NCI-H1092 treated with DMSO at 0.1 percent for 48 hours (cell line): ENCODE results near the gene ANKRD37.

ENCODE experiments used
- DNase-seq: peaks from one replicate; lab custom pipeline; 2025; lab: John Stamatoyannopoulos, UW

Gene ANKRD37

DNA sequence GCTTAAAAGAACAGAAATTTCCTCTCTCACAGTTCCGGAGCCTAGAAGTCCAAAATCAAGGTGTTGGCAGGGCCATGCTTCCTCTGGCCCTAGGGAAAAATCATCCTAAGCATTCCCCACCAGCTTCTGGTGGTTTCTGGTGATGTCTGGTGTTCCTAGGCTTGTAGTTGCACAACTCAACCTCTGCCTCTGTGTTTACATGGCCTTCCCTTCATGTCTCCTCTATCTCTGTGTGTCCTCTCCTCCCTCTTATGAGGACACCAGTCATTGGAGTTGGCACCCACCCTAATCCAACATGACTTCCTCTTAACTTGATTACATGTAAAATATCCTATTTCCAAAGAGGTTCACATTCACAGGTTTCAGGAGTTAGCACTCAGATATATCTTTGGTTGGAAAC, 16.3 kb upstream of the ANKRD37 start:
- DNase-seq: no peak

DNA sequence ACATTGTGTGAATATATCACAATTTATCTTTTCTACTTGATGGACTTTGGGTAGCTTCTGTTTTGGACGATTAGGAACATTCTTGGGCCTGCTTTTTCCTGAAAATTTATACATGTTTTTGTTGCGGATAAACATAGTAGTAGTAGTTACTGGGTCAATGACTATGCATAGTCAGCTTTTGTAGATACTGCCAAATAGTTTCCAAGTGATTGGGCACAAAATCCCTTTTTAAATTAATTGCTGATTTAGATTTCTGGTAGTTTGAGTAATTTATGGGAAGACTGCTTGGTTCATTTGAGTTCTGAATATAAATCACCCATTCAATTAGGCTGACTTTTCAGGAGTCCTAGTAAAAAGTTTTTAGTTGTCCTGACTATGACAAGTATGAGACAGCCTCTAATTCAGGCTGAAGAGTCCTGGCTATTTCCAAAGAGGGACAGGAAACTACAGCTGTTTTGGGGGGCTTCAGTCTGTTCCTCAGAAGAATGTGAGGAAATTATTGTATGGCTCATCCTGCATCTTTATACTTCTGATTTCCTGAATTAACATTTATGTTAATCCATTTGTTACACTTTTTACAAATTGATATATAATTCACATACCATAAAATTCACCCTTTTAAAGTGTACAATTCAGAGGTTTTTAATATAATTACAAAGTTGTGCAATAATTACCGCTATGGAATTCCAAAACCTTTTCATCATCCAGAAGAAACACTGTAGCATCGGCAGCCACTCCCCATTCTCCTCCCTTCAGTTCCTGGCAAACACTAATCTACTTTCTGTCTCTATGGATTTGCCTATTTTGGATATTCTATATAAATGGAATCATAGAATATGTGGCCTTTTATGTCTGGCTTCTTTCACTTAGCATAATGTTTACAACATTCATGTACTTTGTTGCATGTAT, 15.1 kb upstream of the ANKRD37 start:
- DNase-seq: no peak

DNA sequence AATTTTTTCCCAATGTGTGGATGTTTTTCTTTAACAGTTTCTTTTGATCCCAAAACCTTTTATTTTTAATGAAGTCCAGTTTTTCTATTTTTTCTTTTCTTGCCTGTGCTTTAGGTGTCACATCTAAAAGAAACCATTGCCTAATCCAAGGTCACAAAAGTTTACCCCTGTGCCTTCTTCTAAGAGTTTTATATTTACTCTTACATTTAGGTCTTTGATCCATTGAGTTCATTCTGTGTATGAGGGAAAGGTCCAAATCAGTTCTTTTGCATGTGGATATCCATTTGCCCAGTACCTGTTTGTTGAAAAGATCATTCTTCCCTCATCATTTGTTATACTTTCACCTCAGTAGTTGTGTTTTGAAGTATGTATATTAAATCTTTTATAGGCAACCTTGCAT, 13.9 kb upstream of the ANKRD37 start:
- DNase-seq: no peak

DNA sequence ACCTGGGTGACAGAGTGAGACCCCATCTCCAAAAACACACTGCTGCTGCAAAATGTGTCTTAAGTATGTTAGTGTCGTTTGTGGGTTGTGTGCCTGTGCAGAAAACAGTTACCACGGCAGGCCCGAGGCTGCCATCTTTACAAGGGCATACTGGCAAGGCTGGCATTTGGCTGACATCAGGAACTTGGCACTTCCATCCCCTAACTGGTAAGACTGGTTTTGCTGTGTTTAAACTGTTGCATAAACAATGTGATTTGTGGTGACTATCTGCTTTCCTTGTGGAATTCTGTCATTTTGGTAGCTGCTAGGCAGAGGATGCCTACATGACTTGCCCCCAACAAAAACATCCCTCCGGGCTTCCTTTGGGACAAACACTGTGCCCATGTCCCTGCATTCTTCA, 13.2 kb upstream of the ANKRD37 start:
- DNase-seq: no peak

DNA sequence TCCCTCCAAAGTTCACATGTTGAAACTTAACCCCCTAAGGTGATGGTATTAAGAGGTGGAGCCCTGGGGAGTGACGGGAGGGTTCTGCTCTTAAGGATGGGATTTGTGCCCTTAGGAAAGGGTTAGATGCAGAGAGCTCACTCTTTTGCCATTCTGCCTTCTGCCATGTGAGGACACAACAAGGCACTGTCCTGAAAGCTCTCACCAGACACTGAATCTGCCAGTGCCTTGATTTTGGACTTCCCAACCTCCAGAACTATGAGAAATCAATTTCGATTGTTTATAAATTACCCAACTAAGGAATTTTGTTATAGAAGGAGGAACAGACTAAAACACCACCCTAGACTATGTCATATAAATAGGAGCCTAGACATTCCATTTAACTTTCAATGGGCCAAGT, 12.6 kb upstream of the ANKRD37 start:
- DNase-seq: no peak

DNA sequence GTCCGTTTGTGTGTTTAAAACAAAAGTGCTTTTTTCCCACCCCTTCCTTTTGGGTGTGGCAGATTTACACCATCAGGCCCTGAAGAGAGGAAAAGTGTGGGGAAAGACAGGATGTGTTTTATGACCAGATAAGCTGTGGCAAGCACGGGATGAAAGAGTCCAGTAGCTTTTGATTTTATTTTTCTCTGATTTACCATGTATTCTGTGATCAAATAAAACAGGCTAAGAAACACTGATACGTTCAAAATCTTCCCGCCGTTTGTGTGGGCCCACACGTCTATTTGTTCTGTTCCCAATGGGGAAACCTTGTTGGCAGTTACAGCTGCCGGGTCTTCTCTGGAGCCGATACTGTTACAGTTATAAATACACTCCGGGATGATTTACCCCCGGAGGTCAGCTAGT, 11.7 kb upstream of the ANKRD37 start:
- no peak for DNase-seq

DNA sequence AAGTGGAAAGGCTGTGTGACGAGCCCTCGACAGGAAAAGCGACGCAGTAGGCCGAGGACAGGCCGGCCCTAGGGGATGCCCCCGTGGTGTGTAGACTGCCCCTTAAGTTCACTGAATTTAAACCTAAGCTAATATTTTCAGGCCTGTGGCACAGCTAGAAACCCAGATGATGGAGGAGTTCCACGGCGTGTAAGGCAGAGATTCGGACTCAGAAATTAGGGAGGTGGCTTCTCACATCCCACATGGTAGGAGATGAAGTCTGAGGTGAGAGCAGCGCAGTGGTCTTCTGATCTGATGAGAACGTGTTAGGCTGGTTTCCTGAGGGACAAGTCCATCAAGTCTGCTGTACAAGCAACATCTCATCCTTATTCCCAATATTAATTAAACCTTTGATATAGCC, 8.7 kb upstream of the ANKRD37 start:
- no peak for DNase-seq

DNA sequence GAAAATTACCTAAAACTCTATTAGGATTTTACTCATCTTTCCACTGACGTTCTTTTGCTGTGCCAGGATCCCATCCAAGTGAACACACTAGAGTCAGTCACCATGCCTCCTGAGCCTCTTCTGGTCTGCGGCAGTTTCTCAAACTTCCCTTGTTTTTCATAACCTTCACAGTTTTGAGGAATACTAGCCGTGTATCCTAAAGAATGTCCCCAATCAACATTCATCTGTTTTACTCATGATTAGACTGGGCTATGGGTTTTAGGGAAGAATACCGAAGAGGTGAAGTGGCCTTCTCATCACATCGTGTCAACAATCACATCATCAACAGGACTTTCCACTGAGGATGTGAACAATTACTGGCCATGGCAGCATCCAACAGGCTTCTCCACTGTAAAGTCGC, 5.7 kb upstream of the ANKRD37 start:
- DNase-seq: no peak

DNA sequence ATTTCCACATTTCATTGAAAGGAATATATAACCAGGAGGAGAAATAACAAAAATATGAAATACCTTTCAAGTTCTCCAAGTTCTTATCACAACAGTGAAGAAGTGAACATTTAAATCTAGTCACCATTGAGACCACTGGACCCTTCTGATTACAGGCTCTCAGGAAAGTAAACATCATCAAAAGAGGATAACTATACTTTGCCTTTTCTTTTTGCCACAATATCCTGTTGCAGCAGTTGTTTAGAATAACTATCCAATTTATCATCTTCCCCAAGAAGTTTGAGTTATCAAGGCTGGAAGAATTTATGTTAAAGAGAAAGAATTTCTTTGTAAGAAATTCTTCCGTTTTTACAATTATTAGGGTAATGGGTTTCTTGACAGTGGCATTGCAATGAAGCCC, 4.5 kb upstream of the ANKRD37 start:
- no peak for DNase-seq

DNA sequence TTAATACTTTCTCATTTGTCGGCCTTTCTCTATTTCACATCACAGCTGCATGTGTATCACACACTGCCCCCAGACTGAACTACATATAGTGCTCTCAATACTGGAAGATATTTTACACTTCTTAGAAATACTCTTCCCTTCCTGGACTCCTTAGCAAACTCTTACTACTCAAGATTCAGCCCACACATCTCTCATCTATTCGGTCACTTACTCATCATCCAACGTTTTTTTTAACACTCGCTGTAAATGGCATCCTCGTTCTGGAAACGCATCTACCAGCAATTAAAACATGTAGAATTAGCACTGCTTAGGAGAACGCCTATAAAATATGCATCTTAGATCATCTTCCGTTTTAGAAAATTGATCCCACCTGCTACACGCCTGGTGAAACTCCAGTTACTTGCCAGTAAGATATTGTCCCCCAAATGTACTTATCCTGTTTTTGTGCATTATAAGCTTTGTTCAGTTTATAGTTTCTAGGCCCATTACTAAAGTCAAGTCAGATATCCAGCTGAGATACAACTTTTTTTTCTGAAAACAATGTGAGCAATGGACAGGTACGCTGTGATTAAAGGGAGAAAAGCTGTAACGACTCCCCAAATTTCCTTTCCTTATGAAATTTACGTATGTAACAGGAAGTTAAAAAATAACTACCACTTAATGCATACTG, 1.9 kb upstream of the ANKRD37 start:
- no peak for DNase-seq

DNA sequence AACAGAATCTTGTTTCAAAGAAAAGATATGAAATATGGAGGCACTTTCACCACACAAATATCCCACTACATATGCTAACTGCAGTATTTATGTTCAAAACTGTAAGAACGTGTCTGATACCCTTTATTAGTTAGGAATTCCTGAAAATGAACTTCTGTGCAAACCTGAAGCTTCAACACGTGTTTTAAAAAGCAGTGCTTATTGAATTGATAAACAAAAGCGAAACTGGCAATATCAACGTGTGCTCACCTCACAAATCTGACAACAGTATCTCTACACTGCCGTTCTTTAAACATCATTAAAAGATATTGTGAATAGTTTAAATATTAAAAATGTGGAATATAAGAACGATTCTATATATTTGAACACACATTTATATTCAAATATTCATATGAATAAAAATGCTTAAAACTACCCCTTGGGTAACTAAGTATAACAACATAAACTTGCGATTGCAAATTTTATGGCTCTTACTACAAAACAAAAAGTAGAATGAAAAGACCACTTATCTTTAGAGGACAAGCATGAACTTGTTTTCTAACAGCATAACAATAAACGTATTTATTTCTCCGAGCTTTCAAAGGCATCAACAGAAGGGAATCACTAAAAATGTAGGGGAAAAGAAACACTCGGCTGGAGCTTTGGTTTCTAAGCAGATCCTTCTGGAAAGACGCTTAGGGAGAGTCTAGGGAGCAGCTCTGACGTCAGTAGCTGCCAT, 1.2 kb upstream of the ANKRD37 start, which contains the start of gene LRP2BP:
Gene LRP2BP, minus strand, starts transcription at position 687 of the 718 bp plus-strand sequence. CDS start 17,738 bp downstream, outside the sequence.
- peak; percentile 25 for DNase-seq

DNA sequence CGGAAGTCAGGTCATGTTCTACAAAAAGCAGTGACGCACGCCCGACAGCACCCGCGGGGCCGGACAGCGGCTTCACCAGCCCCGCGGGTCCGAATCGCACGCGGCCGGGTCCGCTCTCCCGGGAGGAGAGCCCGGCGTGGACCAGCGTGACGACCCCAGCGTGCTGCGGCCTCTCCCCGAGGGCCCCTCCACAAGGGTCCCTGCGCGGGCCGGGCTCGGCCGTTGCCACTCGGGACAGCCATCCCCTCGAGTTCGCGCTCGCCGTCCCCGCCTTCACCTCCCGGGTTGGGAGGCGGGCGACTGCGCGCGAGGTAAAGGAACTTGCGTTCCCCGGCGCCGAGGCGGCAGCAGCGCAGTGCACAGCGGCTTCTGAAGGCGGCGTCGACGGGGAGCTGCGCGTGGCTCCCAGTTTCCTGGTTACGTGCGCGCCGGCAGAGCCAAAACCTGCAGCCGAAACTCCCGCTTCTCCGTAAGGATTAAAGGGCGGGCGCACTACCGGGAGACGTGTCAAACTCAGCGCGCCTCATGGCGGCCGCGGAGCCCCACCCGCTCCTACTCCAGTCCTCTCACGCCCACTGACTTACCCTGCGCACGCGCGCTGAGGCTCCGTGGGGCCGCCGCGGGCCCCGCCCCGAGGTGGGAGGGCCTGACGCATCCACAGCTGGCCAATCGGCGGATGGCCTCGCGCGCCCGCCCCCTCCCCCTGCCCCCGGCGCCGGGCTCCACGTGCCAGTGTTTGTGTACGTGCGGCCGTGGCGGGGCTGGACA, 501 bp upstream of the ANKRD37 start:
- DNase-seq: peak; percentile 97

DNA sequence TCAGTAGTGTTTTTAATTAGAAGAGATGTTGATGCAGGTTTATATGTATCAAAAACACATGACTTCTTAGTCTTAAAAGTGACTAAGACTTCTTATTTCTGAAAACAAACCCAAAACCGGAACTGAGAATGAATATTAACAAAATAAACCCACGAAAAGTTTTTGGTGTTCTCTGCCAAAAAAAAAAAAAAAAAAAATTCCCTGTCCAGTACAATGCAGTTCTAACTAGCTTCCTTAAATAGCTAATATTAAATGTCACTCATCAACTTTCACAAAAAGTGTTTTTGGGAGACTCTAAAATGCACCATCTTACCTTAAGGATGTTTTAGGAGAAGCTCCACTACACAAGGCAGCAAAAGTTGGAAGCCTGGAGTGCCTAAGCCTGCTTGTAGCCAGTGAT, 2.0 kb downstream of the ANKRD37 start:
- DNase-seq: no peak

DNA sequence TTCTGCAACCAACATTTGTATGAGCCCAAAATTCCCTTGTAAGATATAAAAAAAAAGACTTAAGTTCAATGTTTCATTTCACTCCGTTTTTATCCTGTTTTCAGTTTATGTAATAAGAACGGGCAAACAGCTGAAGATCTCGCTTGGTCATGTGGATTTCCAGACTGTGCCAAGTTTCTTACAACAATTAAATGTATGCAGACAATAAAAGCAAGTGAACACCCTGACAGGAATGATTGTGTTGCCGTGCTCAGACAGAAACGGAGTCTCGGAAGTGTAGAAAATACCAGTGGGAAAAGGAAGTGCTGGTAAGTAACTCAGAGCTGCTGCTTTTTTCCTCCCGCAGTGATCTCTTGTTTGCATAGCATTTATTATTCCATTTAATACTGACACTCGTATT, 2.8 kb downstream of the ANKRD37 start:
- no peak for DNase-seq

DNA sequence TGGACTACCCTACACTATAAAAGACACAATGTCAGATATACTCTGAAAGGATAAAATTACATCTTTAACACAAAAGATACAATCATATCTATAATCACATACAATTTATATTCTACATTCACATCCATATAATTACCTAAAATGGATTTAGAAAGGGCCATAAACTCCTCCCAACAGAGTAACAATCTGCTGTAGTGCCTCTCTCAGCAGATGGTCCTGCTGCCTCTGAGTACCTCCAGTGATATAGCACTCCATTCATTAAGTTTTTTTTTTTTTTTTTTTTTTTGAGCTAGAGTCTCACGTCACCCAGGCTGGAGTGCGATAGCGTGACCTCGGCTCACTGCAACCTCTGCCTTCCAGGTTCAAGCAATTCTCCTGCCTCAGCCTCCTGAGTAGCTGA, 7.4 kb downstream of the ANKRD37 start:
- DNase-seq: no peak

DNA sequence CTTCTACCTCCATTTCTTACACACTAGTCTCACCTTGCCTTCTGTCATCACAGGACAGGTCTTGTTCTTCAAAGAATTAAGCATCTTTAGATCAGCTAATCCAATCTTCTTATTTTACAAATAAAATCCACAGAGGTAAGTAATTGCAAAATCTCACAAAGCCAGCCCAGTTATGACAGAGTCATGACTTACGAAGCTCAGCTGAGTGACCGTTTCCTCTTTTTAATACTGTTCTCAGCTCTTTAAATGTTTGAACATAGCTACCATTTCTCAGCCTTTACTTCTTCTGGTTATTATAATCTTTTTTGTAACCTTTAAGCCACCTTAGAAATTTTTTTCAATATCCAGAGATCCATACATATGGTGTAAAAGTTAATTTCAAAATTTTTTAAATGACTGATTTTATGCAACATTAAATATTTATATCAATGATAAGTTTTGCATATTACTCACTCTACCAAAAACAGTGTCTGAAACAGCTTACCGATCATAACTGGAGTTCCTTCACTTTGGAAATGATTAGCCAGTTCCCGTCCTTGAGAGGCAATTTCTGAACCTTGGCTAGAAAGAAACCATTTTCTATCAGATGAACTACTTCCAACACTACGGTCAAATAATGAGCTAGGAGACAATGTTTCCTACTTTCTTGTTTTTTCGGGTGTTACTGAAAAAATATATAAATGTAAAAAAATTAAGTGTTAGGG, 8.8 kb downstream of the ANKRD37 start:
- no peak for DNase-seq

DNA sequence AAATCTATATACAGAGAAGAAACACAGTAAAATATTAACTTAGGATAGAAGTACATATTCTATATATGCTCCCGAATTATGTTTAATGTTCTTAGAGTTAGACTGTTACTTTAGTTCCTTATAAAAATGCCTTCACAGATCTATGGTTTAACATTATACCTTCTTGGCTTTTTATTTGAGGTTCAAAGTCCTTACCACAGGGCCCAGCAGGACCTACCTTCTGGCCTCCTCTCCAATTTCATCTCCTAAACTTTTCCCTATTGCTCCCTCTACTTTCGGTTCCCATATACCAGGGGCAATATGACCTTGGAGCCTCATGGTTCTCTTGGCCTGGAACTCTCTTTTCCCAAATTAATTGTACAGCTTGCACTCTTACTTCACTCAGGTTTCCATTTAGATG, 11.8 kb downstream of the ANKRD37 start:
- DNase-seq: no peak

DNA sequence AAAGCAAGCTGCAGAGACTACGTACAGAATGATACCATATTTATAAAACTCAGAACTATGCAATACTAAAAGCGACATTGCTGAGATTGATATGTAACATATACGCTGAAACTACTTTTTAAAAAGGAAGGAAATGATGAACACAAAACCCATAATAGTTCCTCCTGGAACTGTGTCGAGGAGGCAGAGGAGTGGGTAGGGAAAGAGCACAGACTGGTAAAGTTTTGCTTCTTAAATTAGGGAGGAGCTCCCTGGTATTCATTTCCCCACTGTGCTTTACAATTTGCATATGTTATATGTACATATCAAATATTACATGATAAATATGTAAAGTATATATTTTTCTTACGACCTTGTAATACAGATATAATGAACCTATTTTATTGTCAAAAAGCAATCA, 15.2 kb downstream of the ANKRD37 start:
- no peak for DNase-seq

DNA sequence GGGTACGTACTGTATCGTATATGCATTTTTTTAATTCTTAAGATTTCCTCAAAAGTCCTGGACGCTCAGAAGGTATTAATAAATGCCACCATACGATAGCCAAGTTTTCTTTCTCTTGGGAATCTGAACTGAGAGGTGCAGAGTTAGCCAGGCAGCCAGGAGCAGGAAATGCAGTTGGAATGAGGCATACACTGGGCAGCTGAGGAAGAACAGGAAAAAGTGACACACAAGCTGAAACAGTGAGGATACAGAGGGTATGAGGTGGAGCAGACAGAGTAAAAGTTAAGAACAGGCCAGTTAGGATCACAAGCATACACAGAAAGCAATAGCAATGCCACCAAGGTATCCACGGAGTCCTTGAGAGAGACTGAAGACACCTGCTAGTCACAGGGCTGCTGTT, 15.8 kb downstream of the ANKRD37 start:
- no peak for DNase-seq

DNA sequence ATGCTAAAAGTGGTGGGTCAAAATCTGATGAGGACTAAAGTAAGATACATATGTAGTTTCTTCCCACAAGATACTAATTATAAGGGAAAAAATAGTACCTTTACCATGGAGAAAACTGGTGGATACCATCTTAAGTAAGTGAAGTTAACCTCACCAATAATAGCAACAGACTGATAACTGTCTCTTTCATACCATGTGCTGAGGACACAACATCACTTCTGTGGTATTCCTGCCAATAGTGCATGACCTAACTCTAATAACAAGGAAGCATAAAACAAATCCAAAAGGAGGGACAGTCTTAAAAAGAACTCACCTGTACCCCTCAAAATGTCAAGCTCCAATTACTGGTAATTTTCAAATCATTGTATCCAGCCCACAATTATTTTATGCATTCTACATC, 20.3 kb downstream of the ANKRD37 start:
- DNase-seq: no peak

DNA sequence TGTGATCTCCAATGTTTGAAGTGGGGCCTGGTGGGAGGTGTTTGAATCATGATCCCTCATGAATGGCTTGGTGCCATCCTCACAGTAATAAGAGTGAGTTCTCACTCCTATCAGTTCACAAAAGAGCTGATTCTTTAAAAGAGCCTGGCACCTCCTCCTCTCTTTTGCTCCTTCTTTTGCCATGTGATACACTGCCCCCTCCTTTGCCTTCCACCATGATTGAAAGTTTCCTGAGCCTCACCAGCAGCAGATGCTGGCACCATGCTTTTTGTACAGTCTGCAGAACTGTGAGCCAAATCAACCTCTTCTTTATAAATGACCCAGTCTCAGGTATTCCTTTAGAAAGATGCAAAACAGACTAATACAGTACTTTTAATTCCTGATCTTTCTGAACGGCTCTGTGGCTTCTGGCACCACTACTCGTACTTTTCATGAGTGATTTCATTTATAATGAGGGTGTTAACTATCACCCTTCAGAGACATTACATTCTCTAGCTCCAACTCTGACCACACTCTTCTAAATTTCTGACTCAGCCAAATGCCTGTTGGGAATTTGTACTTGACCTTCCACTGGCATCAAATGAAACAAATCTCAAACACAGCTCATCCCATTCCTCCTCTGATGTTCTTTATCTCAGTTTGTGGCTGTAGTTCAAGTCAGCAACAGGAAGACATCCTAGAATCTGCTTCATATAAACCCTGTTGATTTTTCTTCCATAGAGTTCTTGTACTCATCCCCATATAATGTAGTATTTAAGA, 24.9 kb downstream of the ANKRD37 start:
- no peak for DNase-seq
